HS-27A (cell line): ENCODE data around the gene CDX4.
"Not testable (repeated sequence)": the region's sequence is repeated elsewhere in the genome, so short reads cannot be mapped to it uniquely, and the experiment has no call there.

Source experiments
- DNase-seq: peaks from one replicate; pipeline ENCODE4 v3.0.0-alpha.2; 2012; ENCODE audit warnings: low read depth, missing footprints

Gene CDX4

DNA sequence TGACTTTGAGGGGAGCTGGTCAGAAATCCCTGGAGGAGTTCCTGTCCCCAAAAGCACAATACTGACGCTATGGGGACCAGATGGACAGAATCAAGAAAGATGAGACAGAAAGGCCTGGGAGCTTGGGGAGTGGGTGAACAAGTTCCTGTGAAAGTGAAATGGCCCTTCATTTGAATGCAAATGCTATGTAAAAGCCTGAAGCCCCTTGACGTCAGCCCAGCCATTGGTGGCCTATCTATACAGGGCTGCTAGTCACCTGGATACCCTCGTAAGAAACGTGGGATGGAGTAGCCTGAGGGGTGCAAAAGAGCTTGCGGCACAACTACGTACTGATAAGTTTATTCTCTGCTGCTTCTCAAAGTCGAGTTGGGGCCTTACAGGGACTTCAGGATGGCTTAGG lies at the start of gene CDX4:
TSS of gene CDX4 (plus strand) at position 223 of the 400 bp plus-strand sequence. CDS start 201 bp downstream, outside the sequence.
- no peak for DNase-seq

DNA sequence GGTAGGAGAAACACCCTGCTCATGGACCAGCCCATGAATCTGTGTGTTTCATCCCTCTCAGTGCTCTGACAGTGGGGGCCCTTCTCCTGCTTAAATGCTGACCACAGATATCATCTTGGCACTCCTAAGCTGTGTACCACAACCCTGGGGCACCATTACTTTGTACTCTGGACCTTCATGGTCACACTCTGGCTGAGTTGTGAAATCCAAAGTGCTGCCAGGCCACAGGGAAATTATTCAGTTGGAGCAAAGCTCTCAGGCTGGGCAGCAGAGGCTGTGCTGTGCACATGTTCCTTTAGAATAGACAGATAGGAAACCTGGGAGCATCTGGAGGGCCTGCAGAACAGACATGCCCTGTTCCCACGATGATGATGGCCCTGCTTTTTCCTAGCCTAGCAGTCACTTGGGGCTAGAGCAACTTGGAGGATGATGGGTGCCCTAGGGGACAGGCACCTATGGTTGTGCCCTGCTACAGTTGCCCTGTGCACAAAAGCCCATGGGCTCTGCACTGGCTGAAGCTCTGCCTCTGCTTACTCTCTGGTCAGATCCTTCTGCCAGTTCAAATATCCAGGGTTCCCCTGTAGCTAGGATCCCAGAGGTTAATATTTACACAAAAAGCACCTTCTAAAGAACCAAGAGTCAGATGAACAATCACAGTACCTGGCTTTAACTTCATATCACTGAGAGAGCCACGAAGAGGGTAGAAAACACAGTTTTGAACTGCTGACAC lies 48.5 kb upstream of the CDX4 start:
- DNase-seq: no peak

GRCh38 chrX:73400136-73400748 lies 46.6 kb upstream of the CDX4 start:
- no peak for DNase-seq

DNA sequence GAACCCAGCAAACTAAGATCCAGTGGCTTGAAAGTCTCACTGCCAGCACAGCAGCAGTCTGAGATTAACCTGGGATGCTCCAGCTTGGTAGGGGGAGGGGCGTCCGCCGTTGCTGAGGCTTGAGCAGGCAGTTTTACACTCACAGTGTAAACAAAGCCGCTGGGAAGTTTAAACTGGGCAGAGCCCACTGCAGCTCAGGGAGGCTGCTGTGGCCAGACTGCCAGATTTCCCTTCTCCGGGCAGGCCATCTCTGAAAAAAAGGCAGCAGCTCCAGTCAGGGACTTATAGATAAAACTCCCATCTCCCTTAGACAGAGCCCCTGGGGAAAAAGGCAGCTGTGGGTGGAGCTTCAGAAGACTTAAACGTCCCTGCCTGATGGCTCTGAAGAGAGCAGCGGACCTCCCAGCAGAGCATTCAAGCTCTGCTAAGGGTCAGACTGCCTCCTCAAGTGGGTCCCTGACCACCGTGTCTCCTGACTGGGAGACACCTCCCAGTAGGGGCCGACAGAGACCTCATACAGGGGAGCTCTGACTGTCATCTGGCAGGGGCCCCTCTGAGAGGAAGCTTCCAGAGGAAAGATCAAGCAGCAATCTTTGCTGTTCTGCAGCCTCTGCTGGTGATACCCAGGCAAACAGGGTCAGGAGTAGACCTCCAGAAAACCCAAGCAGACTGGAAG lies 45.1 kb upstream of the CDX4 start:
- no peak for DNase-seq

- no peak for DNase-seq
Measured at GRCh38 chrX:73412930-73413329, 33.9 kb upstream of the CDX4 start.

- DNase-seq: no peak
Measured at GRCh38 chrX:73447311-73447794, 500 bp downstream of the CDX4 start.

DNA sequence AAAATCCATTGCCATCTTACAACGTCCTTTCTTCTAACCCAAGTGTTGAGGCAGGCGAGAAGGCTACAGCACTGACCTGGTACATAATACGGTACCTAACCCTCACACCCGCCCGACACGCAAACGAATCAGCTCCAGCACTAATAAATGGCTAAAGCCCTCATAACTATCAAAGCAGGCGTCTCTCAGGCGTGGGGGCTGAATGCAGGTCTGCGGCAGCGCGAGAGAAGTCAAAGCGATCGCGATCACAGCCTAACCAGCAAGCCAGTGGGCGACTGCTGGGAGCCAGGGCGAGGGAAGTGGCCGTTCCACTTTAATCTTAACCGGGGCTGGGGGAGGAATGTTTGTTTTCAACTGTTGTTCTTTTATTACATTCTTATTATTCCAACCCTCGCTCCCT lies 1.5 kb downstream of the CDX4 start:
- no peak for DNase-seq

DNA sequence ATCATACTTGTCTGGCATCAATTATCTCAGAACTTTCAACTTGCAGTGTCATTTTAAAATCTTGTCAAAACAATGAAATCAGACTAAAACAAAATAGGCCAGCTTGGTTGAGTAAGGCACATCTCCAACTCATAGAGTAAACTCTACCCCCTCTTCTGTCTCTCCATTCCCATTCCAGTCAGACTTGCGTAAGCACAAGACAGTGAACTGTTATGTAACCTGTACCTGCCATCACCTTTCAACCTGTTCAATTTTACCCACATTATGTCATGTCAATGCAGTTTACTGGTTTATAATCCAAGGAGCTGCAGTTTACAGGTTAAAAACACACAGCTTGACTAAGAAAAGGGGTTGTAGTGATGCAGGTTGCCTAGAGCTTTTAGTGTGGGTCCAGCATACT lies 8.3 kb downstream of the CDX4 start:
- DNase-seq: no peak

GRCh38 chrX:73457306-73457705 lies 10.5 kb downstream of the CDX4 start:
- DNase-seq: no peak

DNA sequence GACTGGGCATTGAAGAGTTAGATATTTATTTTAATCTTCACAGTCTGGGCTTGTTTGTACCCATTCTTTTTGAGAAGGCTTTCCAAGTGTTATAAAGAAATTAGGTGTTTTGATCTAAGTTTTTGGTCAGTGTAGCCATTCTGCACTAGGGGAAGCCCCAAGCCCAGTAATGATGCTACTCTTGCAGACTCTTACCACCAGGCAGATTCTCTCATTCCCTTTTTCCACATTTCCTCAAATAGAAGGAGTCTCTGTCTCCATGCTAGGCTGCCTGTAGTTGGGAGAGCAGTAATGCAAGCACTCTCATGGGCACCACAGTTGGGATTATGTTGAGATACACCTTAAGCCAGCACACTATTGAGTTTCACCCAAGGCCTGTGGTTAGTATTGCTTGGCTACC lies 21.5 kb downstream of the CDX4 start:
- no peak for DNase-seq

GRCh38 chrX:73478961-73479360 lies 32.1 kb downstream of the CDX4 start:
- no peak for DNase-seq

- no peak for DNase-seq
Measured at GRCh38 chrX:73481521-73481920, 34.7 kb downstream of the CDX4 start.

- DNase-seq: no peak
Measured at GRCh38 chrX:73490661-73491060, 43.8 kb downstream of the CDX4 start.

- not testable (repeated sequence) for DNase-seq
Measured at GRCh38 chrX:73492178-73492577, 45.3 kb downstream of the CDX4 start.
